A673 (cell line): Measurements from ENCODE around the gene PLD2. TPM values are rescaled to one million over a fixed set of nuclear protein-coding genes. Genes with fewer than 3 reads are reported as not detected.

Experiments
- BruUV-seq: library from RNA; stranded (reverse); fragments of 400-500 nt; replicated peaks from 2 replicates; lab custom pipeline; 2021; lab: Mats Ljungman, UMichigan
- CTCF ChIA-PET: fragments of 300-600 bp; sonication (Branson Sonifier 250); formaldehyde crosslinking; loops from one replicate; lab custom pipeline; 2022; ENCODE audit warnings: antibody characterized with exemption; lab: Charles Lee
- POLR2A ChIA-PET: fragments of 300-600 bp; sonication (Branson Sonifier 250); formaldehyde crosslinking; loops from one replicate; lab custom pipeline; 2022; ENCODE audit warnings: antibody characterized with exemption; ENCODE audit not compliant: low non-redundant PET; lab: Charles Lee
- DNase-seq: peaks from one replicate; pipeline ENCODE4 v3.0.0-alpha.2; 2015; ENCODE audit warnings: low spot score
- H3K27ac ChIP-seq: fragments of 200-600 bp; sonication (generic); 2 replicates; pipeline ENCODE4 v1.5.1; 2016; ENCODE audit warnings: mixed run types, low read depth, mild to moderate bottlenecking, mixed read lengths, antibody characterized with exemption, low read length; ENCODE audit not compliant: poor library complexity, severe bottlenecking
- H3K27me3 ChIP-seq: fragments of 200-600 bp; sonication (generic); replicated peaks from 2 replicates; pipeline ENCODE4 v1.6.1; 2017; ENCODE audit warnings: mixed run types, low read depth, mild to moderate bottlenecking, mixed read lengths, antibody characterized with exemption, low read length; ENCODE audit not compliant: insufficient read depth, poor library complexity
- H3K36me3 ChIP-seq: fragments of 200-600 bp; sonication (generic); 2 replicates; pipeline ENCODE4 v1.6.1; 2016; ENCODE audit warnings: mixed run types, mild to moderate bottlenecking, mixed read lengths, antibody characterized with exemption, low read length; ENCODE audit not compliant: insufficient read depth, poor library complexity, severe bottlenecking
- H3K4me1 ChIP-seq: fragments of 200-600 bp; sonication (generic); 2 replicates; pipeline ENCODE4 v1.6.1; 2017; ENCODE audit warnings: mixed run types, mild to moderate bottlenecking, mixed read lengths, antibody characterized with exemption, low read length; ENCODE audit not compliant: insufficient read depth, poor library complexity, severe bottlenecking
- H3K4me3 ChIP-seq: fragments of 200-600 bp; sonication (generic); 2 replicates; pipeline ENCODE4 v1.5.1; 2016; ENCODE audit warnings: low read depth, mixed run types, mild to moderate bottlenecking, mixed read lengths, low read length; ENCODE audit not compliant: poor library complexity, severe bottlenecking
- H3K9me3 ChIP-seq: fragments of 200-600 bp; sonication (generic); 2 replicates; pipeline ENCODE4 v1.6.1; 2016; ENCODE audit warnings: mixed run types, low read depth, mild to moderate bottlenecking, mixed read lengths, antibody characterized with exemption, low read length; ENCODE audit not compliant: poor library complexity, severe bottlenecking
- EZH2 ChIP-seq: fragments of 200-600 bp; sonication (generic); IDR thresholded peaks from 2 replicates; pipeline ENCODE4 v1.6.1; 2017; ENCODE audit warnings: borderline replicate concordance, low read depth, mild to moderate bottlenecking, mixed read lengths, antibody characterized with exemption, low read length; ENCODE audit not compliant: poor library complexity, severe bottlenecking
- intact Hi-C: fragments of 100-400 bp; cut with micrococcal nuclease; formaldehyde crosslinking; loops from one replicate; pipeline ENCODE4 v1.10.0; 2022; ENCODE audit not compliant: unreplicated experiment
- total RNA-seq: library from RNA; stranded (reverse); gene quantifications from 2 replicates; pipeline ENCODE4 v1.2.3, GENCODE V29; 2021
- TF ChIP-seq, protein P1 (sequence below): fragments of 300-800, 200-600 bp; sonication (generic); conservative IDR thresholded peaks from 2 replicates; pipeline ENCODE4 v1.5.1; 2017; ENCODE audit warnings: low read depth, mild to moderate bottlenecking, antibody characterized with exemption, low read length, moderate library complexity, mixed read lengths

The PLD2 gene
- total RNA-seq, 1 experiment from 2014 or later = 20.1 TPM

DNA sequence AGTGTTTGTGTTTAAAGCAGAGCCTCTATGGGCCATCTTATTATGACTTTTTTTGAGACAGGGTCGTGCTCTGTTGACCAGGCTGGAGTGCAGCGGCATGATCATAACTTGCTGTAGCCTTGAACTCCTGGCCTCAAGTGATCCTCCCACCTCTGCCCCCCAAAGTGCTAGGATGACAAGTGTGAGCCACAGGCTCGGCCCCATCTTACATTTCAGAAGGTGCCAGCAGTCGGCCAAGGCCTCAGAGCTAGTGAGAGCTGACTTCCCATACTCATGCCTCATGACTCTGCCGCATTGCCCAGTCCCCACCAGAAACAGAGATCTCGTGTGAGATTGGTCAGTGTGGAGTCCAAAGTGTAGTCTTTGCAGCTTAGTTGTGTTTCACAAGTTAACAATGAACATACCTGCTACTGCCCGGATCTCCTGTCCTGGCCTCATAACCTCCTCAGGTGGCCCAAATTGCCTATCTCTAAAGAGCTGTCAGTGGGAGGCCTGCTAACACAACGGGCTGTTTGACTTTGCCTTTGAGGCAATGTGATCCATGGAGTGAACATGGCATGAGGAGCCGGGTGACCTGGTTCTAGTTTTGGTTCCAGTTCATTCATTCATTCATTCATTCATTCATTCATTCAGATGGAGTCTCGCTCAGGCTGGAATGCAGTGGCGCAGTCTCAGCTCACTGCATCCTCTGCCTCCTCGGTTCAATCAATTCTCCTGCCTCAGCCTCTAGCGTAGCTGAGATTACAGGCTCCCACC is 39.9 kb downstream of the PLD2 start:
- H3K27me3 ChIP-seq = no peaks in the 10 kb centered on the region
- no peaks in the 10 kb centered on the region for H3K36me3 ChIP-seq
- ChIA-PET POLR2A (no interaction called here), CTCF (no interaction called here)
- H3K9me3 ChIP-seq = no peaks in the 10 kb centered on the region
- peaks cover under 1% of the 10 kb centered on the region for H3K4me1 ChIP-seq
- DNase-seq = no peak
- BruUV-seq = no TSS peak
- TF ChIP-seq, protein P1, sequence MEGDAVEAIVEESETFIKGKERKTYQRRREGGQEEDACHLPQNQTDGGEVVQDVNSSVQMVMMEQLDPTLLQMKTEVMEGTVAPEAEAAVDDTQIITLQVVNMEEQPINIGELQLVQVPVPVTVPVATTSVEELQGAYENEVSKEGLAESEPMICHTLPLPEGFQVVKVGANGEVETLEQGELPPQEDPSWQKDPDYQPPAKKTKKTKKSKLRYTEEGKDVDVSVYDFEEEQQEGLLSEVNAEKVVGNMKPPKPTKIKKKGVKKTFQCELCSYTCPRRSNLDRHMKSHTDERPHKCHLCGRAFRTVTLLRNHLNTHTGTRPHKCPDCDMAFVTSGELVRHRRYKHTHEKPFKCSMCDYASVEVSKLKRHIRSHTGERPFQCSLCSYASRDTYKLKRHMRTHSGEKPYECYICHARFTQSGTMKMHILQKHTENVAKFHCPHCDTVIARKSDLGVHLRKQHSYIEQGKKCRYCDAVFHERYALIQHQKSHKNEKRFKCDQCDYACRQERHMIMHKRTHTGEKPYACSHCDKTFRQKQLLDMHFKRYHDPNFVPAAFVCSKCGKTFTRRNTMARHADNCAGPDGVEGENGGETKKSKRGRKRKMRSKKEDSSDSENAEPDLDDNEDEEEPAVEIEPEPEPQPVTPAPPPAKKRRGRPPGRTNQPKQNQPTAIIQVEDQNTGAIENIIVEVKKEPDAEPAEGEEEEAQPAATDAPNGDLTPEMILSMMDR = no peak
- no peak for TF ChIP-seq EZH2
- no peak overlapping the region for H3K27ac ChIP-seq
- no peak overlapping the region for H3K4me3 ChIP-seq
- intact Hi-C loops = no loop called here

DNA sequence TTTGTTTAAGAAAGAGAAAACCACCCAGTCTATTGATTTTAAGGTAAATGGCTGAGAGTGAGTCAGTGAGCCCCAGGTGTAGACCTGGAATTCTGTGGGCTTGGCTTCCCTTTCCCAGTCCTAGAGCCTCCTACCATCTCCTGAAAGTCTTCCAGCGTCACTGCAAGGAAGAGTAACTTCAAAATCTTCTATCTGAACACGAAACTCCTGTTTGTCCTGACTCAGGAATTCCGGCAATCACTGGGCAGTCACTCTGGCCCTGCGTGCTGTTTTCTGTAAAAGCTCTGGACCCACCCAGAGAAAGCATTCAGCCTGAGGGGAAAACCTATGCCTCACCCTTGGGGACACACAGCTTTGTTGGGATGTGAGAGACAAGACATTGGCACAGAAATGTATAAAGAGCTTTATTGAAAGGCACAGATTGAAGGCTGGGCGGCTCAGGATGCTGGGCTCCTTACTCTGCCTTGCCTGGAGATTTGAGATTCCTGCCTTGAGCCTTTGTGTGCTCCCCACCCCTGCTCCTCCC is 42.1 kb downstream of the PLD2 start:
- BruUV-seq = no TSS peak
- no peaks in the 10 kb centered on the region for H3K27me3 ChIP-seq
- H3K27ac ChIP-seq = no peak overlapping the region
- intact Hi-C loops = no loop called here
- H3K36me3 ChIP-seq = no peaks in the 10 kb centered on the region
- ChIA-PET POLR2A (no interaction called here), CTCF (no interaction called here)
- no peaks in the 10 kb centered on the region for H3K9me3 ChIP-seq
- TF ChIP-seq, protein P1 = no peak
- TF ChIP-seq EZH2 = no peak
- peaks cover 8% of the 10 kb centered on the region for H3K4me1 ChIP-seq
- H3K4me3 ChIP-seq = no peak overlapping the region
- DNase-seq = no peak

DNA sequence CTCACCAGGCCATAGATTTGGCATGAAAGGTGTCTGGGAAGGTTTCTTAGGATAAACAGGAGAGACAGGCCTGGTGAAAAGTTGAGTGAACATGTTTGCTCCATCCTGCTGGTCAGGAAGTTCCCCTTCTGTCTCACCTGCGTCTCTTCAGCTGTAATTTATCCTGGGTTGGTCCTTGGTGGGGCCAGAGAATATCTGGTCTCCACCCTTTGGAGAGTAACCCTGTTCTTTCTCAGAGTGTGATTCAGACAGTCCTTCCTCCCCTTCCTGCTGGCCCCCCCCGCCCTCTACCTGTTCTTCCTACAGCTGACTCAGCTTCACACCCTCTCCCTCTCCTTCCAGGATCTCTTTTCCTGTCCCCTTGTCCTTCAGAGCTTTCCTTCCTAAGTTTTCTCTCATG is 43.3 kb downstream of the PLD2 start:
- Histone ChIP-seq H3K27me3 (no peaks in the 10 kb centered on the region), H3K9me3 (no peaks in the 10 kb centered on the region), H3K4me1 (peaks cover 8% of the 10 kb centered on the region), H3K27ac (no peak overlapping the region), H3K4me3 (no peak overlapping the region), H3K36me3 (no peaks in the 10 kb centered on the region)
- TF ChIP-seq, protein P1 = no peak
- TF ChIP-seq EZH2 = no peak
- no TSS peak for BruUV-seq
- intact Hi-C loops = no loop called here
- ChIA-PET CTCF (no interaction called here), POLR2A (no interaction called here)
- DNase-seq = no peak
